SK-N-SH (cell line): ENCODE measurements around the gene MYMX. TPM values are rescaled to one million over a fixed set of nuclear protein-coding genes. Genes with fewer than 3 reads are reported as not detected.

Experiments used
- CHD2 ChIP-seq: fragments of 150-350 bp; IDR thresholded peaks from 2 replicates; pipeline ENCODE4 v1.6.1; 2018; ENCODE audit warnings: low read length; ENCODE audit not compliant: partially characterized antibody
- ELF1 ChIP-seq: IDR thresholded peaks from 2 replicates; pipeline ENCODE4 v1.4.0; 2012
- EP300 ChIP-seq, 2 experiments: IDR thresholded peaks; 2 replicates each; pipeline versions ENCODE4 v1.4.0 to v1.6.1; 2012; ENCODE audit warnings: borderline replicate concordance in 1 of 2, low read depth in 1 of 2, low read length in 1 of 2
- FOXJ3 ChIP-seq: sonication (generic); formaldehyde crosslinking; IDR thresholded peaks from 2 replicates; pipeline ENCODE4 v1.5.1; 2020; ENCODE audit warnings: mild to moderate bottlenecking, missing genetic modification reagents
- GABPA ChIP-seq: IDR thresholded peaks from 2 replicates; pipeline ENCODE4 v1.4.0; 2012; ENCODE audit warnings: low read depth, mild to moderate bottlenecking
- GATA2 ChIP-seq: sonication (generic); formaldehyde crosslinking; IDR thresholded peaks from 2 replicates; pipeline ENCODE4 v1.5.0; 2020; ENCODE audit warnings: mild to moderate bottlenecking, missing genetic modification reagents
- JUND ChIP-seq: IDR thresholded peaks from 2 replicates; pipeline ENCODE4 v1.4.0; 2012
- MEF2A ChIP-seq: IDR thresholded peaks from 2 replicates; pipeline ENCODE4 v1.4.0; 2012; ENCODE audit warnings: low read depth, borderline replicate concordance
- POLR2AphosphoS5 ChIP-seq: IDR thresholded peaks from 2 replicates; pipeline ENCODE4 v1.6.1; 2012; ENCODE audit warnings: low read depth, low read length
- RAD21 ChIP-seq: IDR thresholded peaks from 2 replicates; pipeline ENCODE4 v1.6.1; 2012; ENCODE audit warnings: mild to moderate bottlenecking, low read length
- RCOR1 ChIP-seq: fragments of 150-350 bp; IDR thresholded peaks from 2 replicates; pipeline ENCODE4 v1.6.1; 2017; ENCODE audit warnings: antibody characterized with exemption, low read length
- RXRA ChIP-seq: IDR thresholded peaks from 2 replicates; pipeline ENCODE4 v1.4.0; 2012; ENCODE audit warnings: low read depth, mild to moderate bottlenecking, borderline replicate concordance
- SIN3A ChIP-seq: IDR thresholded peaks from 2 replicates; pipeline ENCODE4 v1.6.1; 2012; ENCODE audit warnings: low read depth, mild to moderate bottlenecking, low read length, moderate library complexity, borderline replicate concordance
- TEAD4 ChIP-seq: IDR thresholded peaks from 2 replicates; pipeline ENCODE4 v1.4.0; 2012; ENCODE audit warnings: mild to moderate bottlenecking, borderline replicate concordance; ENCODE audit not compliant: insufficient read depth
- YY1 ChIP-seq: IDR thresholded peaks from 2 replicates; pipeline ENCODE4 v1.4.0; 2012; ENCODE audit warnings: low read depth, mild to moderate bottlenecking
- polyA plus RNA-seq, 3 experiments: library from polyadenylated mRNA; depleted of rRNA; stranded (reverse); fragments of >200 nt; gene quantifications; 2 replicates each; pipeline ENCODE4 v1.2.3, GENCODE V29; 2012
- TF ChIP-seq, protein P1 (sequence below): IDR thresholded peaks from 2 replicates; pipeline ENCODE4 v1.6.1; 2012; ENCODE audit warnings: mild to moderate bottlenecking, low read depth, low read length, moderate library complexity
- TF ChIP-seq, protein P2 (sequence below): IDR thresholded peaks from 2 replicates; pipeline ENCODE4; 2012
- TF ChIP-seq, protein P3 (sequence below): fragments of 150-350 bp; IDR thresholded peaks from 2 replicates; pipeline ENCODE4 v1.6.1; 2016; ENCODE audit warnings: mild to moderate bottlenecking, low read depth, low read length
- TF ChIP-seq, protein P4 (sequence below): fragments of 150-350 bp; IDR thresholded peaks from 2 replicates; pipeline ENCODE4 v1.6.1; 2017; ENCODE audit warnings: antibody characterized with exemption, low read length, low read depth, borderline replicate concordance
- TF ChIP-seq, protein P5 (sequence below): IDR thresholded peaks from 2 replicates; pipeline ENCODE4 v1.4.0; 2012; ENCODE audit warnings: low read depth, borderline replicate concordance

The MYMX gene
- polyA plus RNA-seq, 1 of the 3 experiments (the other 2 are of a cell fraction), result not detected

DNA sequence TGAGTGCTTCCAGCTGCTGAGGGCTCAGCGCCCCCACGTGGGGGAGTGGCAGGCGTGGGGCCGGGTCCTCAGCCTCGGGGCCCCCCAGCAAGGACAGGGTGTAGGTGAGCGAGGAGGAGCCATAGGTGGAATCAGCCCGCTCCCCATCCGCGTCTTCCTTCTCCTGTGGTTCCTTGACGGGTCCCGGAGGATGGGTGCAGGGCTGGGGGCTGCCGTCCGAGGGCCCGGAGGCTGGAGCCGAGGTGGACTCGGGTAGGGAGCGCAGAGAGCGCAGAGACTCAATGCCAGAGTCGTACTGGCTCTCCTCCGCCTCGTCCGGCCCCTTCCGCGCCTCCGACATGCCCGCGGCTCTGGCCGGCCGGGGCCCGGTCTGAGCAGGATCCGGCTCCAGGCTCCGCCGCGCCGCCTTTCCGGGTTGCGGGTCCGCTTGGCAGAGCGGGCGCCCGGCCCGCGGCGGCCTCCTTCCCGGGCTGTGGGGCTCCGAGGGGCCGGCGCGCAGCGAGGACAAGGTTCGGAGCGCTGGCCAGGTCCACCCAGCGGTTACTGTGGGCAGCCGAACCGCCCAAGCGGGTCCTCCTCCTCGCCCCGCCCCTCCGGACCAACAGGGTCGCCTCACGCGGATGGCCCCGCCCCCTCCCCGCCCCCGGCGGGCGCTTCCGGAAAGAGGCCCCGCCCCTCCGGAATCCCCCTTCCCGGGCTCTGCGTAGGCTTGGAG, 48.4 kb downstream of the MYMX start, which contains the start of gene NFKBIE (continued):
- peak; percentile 81 for TF ChIP-seq POLR2AphosphoS5
- no peak for TF ChIP-seq RCOR1
- TF ChIP-seq SIN3A, result peak; percentile 68; the same call in 1 of the 2 replicates
- TF ChIP-seq EP300 (IDR thresholded peaks at IDR 0.05; ENCODE audit: borderline replicate concordance in 1 of 2, low read depth in 1 of 2, low read length in 1 of 2), result no peak
- peak; percentile 52 for TF ChIP-seq RAD21
- no peak for TF ChIP-seq JUND
- TF ChIP-seq, protein P1, sequence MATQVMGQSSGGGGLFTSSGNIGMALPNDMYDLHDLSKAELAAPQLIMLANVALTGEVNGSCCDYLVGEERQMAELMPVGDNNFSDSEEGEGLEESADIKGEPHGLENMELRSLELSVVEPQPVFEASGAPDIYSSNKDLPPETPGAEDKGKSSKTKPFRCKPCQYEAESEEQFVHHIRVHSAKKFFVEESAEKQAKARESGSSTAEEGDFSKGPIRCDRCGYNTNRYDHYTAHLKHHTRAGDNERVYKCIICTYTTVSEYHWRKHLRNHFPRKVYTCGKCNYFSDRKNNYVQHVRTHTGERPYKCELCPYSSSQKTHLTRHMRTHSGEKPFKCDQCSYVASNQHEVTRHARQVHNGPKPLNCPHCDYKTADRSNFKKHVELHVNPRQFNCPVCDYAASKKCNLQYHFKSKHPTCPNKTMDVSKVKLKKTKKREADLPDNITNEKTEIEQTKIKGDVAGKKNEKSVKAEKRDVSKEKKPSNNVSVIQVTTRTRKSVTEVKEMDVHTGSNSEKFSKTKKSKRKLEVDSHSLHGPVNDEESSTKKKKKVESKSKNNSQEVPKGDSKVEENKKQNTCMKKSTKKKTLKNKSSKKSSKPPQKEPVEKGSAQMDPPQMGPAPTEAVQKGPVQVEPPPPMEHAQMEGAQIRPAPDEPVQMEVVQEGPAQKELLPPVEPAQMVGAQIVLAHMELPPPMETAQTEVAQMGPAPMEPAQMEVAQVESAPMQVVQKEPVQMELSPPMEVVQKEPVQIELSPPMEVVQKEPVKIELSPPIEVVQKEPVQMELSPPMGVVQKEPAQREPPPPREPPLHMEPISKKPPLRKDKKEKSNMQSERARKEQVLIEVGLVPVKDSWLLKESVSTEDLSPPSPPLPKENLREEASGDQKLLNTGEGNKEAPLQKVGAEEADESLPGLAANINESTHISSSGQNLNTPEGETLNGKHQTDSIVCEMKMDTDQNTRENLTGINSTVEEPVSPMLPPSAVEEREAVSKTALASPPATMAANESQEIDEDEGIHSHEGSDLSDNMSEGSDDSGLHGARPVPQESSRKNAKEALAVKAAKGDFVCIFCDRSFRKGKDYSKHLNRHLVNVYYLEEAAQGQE, result no peak
- TF ChIP-seq, protein P2, sequence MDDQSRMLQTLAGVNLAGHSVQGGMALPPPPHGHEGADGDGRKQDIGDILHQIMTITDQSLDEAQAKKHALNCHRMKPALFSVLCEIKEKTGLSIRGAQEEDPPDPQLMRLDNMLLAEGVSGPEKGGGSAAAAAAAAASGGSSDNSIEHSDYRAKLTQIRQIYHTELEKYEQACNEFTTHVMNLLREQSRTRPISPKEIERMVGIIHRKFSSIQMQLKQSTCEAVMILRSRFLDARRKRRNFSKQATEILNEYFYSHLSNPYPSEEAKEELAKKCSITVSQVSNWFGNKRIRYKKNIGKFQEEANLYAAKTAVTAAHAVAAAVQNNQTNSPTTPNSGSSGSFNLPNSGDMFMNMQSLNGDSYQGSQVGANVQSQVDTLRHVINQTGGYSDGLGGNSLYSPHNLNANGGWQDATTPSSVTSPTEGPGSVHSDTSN, result no peak
- TF ChIP-seq, protein P3, sequence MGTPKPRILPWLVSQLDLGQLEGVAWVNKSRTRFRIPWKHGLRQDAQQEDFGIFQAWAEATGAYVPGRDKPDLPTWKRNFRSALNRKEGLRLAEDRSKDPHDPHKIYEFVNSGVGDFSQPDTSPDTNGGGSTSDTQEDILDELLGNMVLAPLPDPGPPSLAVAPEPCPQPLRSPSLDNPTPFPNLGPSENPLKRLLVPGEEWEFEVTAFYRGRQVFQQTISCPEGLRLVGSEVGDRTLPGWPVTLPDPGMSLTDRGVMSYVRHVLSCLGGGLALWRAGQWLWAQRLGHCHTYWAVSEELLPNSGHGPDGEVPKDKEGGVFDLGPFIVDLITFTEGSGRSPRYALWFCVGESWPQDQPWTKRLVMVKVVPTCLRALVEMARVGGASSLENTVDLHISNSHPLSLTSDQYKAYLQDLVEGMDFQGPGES, result no peak
- TF ChIP-seq, protein P4, sequence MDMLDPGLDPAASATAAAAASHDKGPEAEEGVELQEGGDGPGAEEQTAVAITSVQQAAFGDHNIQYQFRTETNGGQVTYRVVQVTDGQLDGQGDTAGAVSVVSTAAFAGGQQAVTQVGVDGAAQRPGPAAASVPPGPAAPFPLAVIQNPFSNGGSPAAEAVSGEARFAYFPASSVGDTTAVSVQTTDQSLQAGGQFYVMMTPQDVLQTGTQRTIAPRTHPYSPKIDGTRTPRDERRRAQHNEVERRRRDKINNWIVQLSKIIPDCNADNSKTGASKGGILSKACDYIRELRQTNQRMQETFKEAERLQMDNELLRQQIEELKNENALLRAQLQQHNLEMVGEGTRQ, result no peak
- TF ChIP-seq ELF1, result peak; percentile 43; the same call in 1 of the 2 replicates
- no peak for TF ChIP-seq MEF2A
- no peak for TF ChIP-seq TEAD4
- TF ChIP-seq CHD2, result peak; percentile 29
- no peak for TF ChIP-seq YY1
- no peak for TF ChIP-seq GATA2
- TF ChIP-seq RXRA, result no peak
- TF ChIP-seq, protein P5, sequence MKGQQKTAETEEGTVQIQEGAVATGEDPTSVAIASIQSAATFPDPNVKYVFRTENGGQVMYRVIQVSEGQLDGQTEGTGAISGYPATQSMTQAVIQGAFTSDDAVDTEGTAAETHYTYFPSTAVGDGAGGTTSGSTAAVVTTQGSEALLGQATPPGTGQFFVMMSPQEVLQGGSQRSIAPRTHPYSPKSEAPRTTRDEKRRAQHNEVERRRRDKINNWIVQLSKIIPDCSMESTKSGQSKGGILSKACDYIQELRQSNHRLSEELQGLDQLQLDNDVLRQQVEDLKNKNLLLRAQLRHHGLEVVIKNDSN, result no peak
- TF ChIP-seq FOXJ3 (CRISPR knock-in tag), result no peak
- peak; percentile 45; the same call in 1 of the 2 replicates for TF ChIP-seq GABPA
